ELF-1 (cell line): ENCODE data around the gene MYLK3.

Experiments used
- DNase-seq: peaks from one replicate; pipeline ENCODE4 v3.0.0-alpha.2; 2016; ENCODE audit warnings: low read depth, low spot score

MYLK3 gene

GRCh38 chr16:46727184-46727583 lies 21.0 kb downstream of the MYLK3 start:
- no peak for DNase-seq

GRCh38 chr16:46721885-46722284 lies 26.3 kb downstream of the MYLK3 start:
- no peak for DNase-seq

GRCh38 chr16:46720619-46721018 lies 27.5 kb downstream of the MYLK3 start:
- DNase-seq = no peak

- no peak for DNase-seq
Observed at GRCh38 chr16:46719528-46719927, 28.6 kb downstream of the MYLK3 start.

- DNase-seq = no peak
Observed at GRCh38 chr16:46718214-46718613, 29.9 kb downstream of the MYLK3 start.

GRCh38 chr16:46717692-46718091 lies 30.5 kb downstream of the MYLK3 start:
- DNase-seq = no peak

GRCh38 chr16:46715769-46716305 lies 32.3 kb downstream of the MYLK3 start:
- no peak for DNase-seq

- DNase-seq = no peak
Observed at GRCh38 chr16:46714797-46715591, 33.1 kb downstream of the MYLK3 start.

- no peak for DNase-seq
Observed at GRCh38 chr16:46713634-46714033, 34.5 kb downstream of the MYLK3 start.

- DNase-seq = no peak
Observed at GRCh38 chr16:46712911-46713310, 35.2 kb downstream of the MYLK3 start.

- no peak for DNase-seq
Observed at GRCh38 chr16:46711106-46712058, 36.8 kb downstream of the MYLK3 start.

GRCh38 chr16:46709469-46710005 lies 38.6 kb downstream of the MYLK3 start:
- no peak for DNase-seq

- no peak for DNase-seq
Observed at GRCh38 chr16:46706642-46707041, 41.5 kb downstream of the MYLK3 start.

GRCh38 chr16:46702030-46702429 lies 46.1 kb downstream of the MYLK3 start:
- DNase-seq = no peak

- DNase-seq = no peak
Observed at GRCh38 chr16:46701615-46702014, 46.5 kb downstream of the MYLK3 start.

GRCh38 chr16:46700048-46700447 lies 48.1 kb downstream of the MYLK3 start:
- DNase-seq = no peak

- no peak for DNase-seq
Observed at GRCh38 chr16:46696957-46697356, 51.2 kb downstream of the MYLK3 start.

- DNase-seq = no peak
Observed at GRCh38 chr16:46695937-46696336, 52.2 kb downstream of the MYLK3 start.

- DNase-seq = no peak
Observed at GRCh38 chr16:46693598-46693997, 54.5 kb downstream of the MYLK3 start.

- DNase-seq = no peak
Observed at GRCh38 chr16:46691726-46692125, 56.4 kb downstream of the MYLK3 start.

GRCh38 chr16:46690281-46691178 lies 57.6 kb downstream of the MYLK3 start:
- DNase-seq = peak; percentile 34
